ENCODE measurements around the gene PDZD4. TPM values are rescaled to one million over a fixed set of nuclear protein-coding genes. Genes with fewer than 3 reads are reported as not detected.

Gene PDZD4
- total and polyA plus RNA-seq, 2 of the 4 experiments (the other 2 are of a cell fraction), result under 0.01 to 0.38 TPM

DNA sequence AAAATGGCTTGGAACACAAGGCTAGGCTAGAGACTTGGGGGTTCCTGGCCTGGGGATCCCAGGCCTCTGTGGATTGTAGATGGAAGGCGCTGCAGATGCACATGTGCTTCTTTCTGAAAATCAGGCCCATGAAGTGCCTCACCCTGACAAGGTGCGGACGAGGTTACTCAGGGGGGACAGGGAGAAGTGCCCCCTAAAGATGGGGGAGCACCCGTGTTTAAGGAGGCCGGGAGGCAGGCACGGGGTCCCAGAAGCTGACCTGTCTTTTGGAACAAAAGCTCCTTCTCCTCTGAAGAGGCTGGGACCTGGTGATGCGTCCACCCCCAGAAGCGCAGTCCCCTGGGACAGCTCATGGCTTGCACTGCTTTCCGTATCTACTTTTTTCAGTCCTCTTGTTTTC is 2.4 kb downstream of the PDZD4 start (continued):
- TF ChIP-seq, protein P1, sequence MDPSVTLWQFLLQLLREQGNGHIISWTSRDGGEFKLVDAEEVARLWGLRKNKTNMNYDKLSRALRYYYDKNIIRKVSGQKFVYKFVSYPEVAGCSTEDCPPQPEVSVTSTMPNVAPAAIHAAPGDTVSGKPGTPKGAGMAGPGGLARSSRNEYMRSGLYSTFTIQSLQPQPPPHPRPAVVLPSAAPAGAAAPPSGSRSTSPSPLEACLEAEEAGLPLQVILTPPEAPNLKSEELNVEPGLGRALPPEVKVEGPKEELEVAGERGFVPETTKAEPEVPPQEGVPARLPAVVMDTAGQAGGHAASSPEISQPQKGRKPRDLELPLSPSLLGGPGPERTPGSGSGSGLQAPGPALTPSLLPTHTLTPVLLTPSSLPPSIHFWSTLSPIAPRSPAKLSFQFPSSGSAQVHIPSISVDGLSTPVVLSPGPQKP (IDR thresholded peaks at IDR 0.05; ENCODE audit: borderline replicate concordance, low read depth, low read length), result no peak
- TF ChIP-seq RFX5 (IDR thresholded peaks at IDR 0.05; ENCODE audit: low read depth, low read length) (no peak), CHD1 (IDR thresholded peaks at IDR 0.05; ENCODE audit: low read depth, low read length) (no peak)

DNA sequence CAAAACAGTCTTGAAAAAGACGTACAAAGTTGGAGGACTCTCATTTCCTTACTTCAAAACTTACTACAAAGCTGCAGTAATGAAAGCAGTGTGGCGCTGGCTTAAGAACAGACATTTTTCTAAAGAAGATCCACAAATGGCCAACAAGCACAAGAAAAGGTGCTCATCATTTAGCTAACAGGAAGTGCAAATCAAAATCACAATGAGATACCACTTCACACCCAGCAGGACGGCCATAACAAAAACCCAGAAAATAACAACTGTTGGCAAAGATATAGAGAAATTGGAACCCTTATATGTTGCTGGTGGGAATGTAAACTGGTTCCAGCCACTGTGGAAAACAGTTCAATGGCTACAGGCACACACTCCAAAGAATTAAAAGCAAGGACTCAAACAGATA is 3.3 kb downstream of the PDZD4 start:
- Histone ChIP-seq H3K79me1 (ENCODE audit: low read depth in 1 of 2, low read length in 2 of 2) (no peaks in the 10 kb centered on the region), H3K9me3 (ENCODE audit: control insufficient read depth, insufficient read depth, low read length) (peaks cover 13% of the 10 kb centered on the region; the same call in 1 of the 2 replicates), H4K91ac (ENCODE audit: insufficient read depth, low read depth, low read length) (no peak overlapping the region), H3K4ac (ENCODE audit: low read depth, low read length) (no peak overlapping the region), H3K18ac (ENCODE audit: low read depth, low read length) (no peak overlapping the region), H4K20me1 (ENCODE audit: insufficient read depth, low read length) (no peaks in the 10 kb centered on the region; the same call in 1 of the 2 replicates), H2BK15ac (ENCODE audit: low read depth, low read length) (no peak overlapping the region), H4K8ac (ENCODE audit: low read depth in 2 of 2, low read length in 2 of 2) (no peak overlapping the region), H3K9me1 (ENCODE audit: insufficient read depth, low read length) (no peaks in the 10 kb centered on the region), H3K27me3 (ENCODE audit: control insufficient read depth, insufficient read depth, low read length) (peaks cover 53% of the 10 kb centered on the region), H2AK5ac (ENCODE audit: low read depth, low read length) (no peak overlapping the region), H2BK5ac (ENCODE audit: low read depth, low read length, poor library complexity, severe bottlenecking) (no peak overlapping the region), H2AFZ (replicated peaks; ENCODE audit: low read length, poor library complexity) (no peak overlapping the region), H3K23ac (ENCODE audit: low read depth, low read length) (no peak overlapping the region), H2BK20ac (ENCODE audit: low read depth, low read length) (no peak overlapping the region), H3K4me1 (ENCODE audit: control insufficient read depth, insufficient read depth, low read length) (no peaks in the 10 kb centered on the region), H4K5ac (ENCODE audit: low read depth, low read length) (no peak overlapping the region), H3K14ac (replicated peaks; ENCODE audit: low read depth, low read length) (no peak overlapping the region), H3K27ac (ENCODE audit: insufficient read depth, low read length) (no peak overlapping the region), H3K4me3 (ENCODE audit: insufficient read depth, low read depth, low read length) (no peak overlapping the region), H3K4me2 (ENCODE audit: low read depth, low read length) (no peak overlapping the region), H3K36me3 (ENCODE audit: control insufficient read depth, insufficient read depth, low read length) (no peaks in the 10 kb centered on the region), H2BK120ac (ENCODE audit: low read depth, low read length) (no peak overlapping the region), H2AK9ac (replicated peaks; ENCODE audit: low read depth, low read length, poor library complexity) (no peak overlapping the region), H3K56ac (ENCODE audit: extremely low read depth, insufficient read depth, low read length) (no peak overlapping the region), H3K9ac (ENCODE audit: low read depth, low read length) (no peak overlapping the region)
- no peak for ATAC-seq (ENCODE audit: low read depth)
- no CpG with 5 or more reads among the region's 3 CpGs for WGBS, 2 experiments (ENCODE audit: extremely low coverage in 2 of 2, insufficient read length in 1 of 2)
- BruUV-seq (replicated peaks), result no TSS peak
- no peak for DNase-seq
- ChIA-PET CTCF (no interaction called here), POLR2A (ENCODE audit: unreplicated experiment) (no interaction called here)
- intact Hi-C loops (cut with micrococcal nuclease) (no loop called here), dilution Hi-C loops (cut with HindIII; ENCODE audit: low sequenced_read_pairs, unreplicated experiment) (no loop called here), in situ Hi-C loops (cut with MboI; ENCODE audit: low sequenced_read_pairs) (no loop called here)
- TF ChIP-seq CTCF (conservative IDR thresholded peaks at IDR 0.05; ENCODE audit: low read depth, low read length), result no peak

Measured in IMR-90 (cell line).